Gastrocnemius medialis (tissue), 4 donors: ENCODE results near the gene WFIKKN1. TPM values are rescaled to one million over a fixed set of nuclear protein-coding genes. Genes with fewer than 3 reads are reported as not detected.

Experiments
- ATAC-seq, 2 donors: fragments of 150-250 bp; one replicate each; pipeline ENCODE4 v1.9.1; 2016
- DNase-seq, 2 donors: peaks; one replicate each; pipeline ENCODE4 v3.0.0-alpha.2; 2019
- H3K27ac ChIP-seq, 4 donors: fragments of 200-600 bp; sonication (generic); 1 replicate in 1 of 4; 2 replicates in 3 of 4; pipeline ENCODE4 v1.5.1; 2016 to 2018; ENCODE audit warnings: mild to moderate bottlenecking in 2 of 4, moderate library complexity in 1 of 4
- H3K27me3 ChIP-seq, 3 donors: fragments of 200-600 bp; sonication (generic) in 2 of 3; 1 replicate in 1 of 3; 2 replicates in 2 of 3; pipeline versions ENCODE4 v1.5.1 to v1.6.0; 2016 to 2019; ENCODE audit warnings: mild to moderate bottlenecking in 1 of 3, moderate library complexity in 1 of 3
- H3K36me3 ChIP-seq, 2 donors: fragments of 200-600 bp; sonication (generic) in 1 of 2; one replicate each; pipeline ENCODE4 v1.5.1; 2017 to 2018
- H3K4me1 ChIP-seq, 2 donors: fragments of 200-600 bp; sonication (generic) in 1 of 2; one replicate each; pipeline ENCODE4 v1.5.1; 2016 to 2017; ENCODE audit warnings: mild to moderate bottlenecking in 2 of 2
- H3K4me3 ChIP-seq, 4 donors: fragments of 200-600 bp; sonication (generic) in 3 of 4; 1 replicate in 1 of 4; 2 replicates in 3 of 4; pipeline ENCODE4 v1.5.1; 2016 to 2019; ENCODE audit warnings: mild to moderate bottlenecking in 2 of 4
- H3K9me3 ChIP-seq, 3 donors: fragments of 200-600 bp; sonication (generic) in 2 of 3; 1 replicate in 1 of 3; 2 replicates in 2 of 3; pipeline ENCODE4 v1.5.1; 2016 to 2019
- POLR2A ChIP-seq, 2 donors: fragments of 450-650 bp; IDR thresholded peaks; one replicate each; pipeline ENCODE4 v1.6.1; 2017; ENCODE audit warnings: antibody characterized with exemption in 2 of 2, mild to moderate bottlenecking in 2 of 2, moderate library complexity in 2 of 2
- in situ Hi-C, 4 donors: fragments of 200-750 bp; cut with MboI; loops; one replicate each; pipeline versions ENCODE4 v1.15.0 to v1.8.0; 2017; ENCODE audit warnings: low sequenced_read_pairs in 4 of 4
- intact Hi-C: fragments of 100-400 bp; cut with DNase I; formaldehyde crosslinking; loops from one replicate; pipeline ENCODE4 v1.15.1; 2023; ENCODE audit warnings: low total_unique reads
- total RNA-seq, 4 donors: library from RNA; depleted of rRNA; stranded (reverse); fragments of >200 nt; gene quantifications; one replicate each; pipeline versions ENCODE4 v1.1.0 to v1.2.3, GENCODE V29; 2016
- TF ChIP-seq, protein P1 (sequence below), 5 experiments: fragments of 450-650 bp in 3 of 5; fragments of 200-600 bp in 2 of 5; sonication (generic) in 2 of 5; IDR thresholded peaks in 4 of 5; conservative IDR thresholded peaks in 1 of 5; 1 replicate in 4 of 5; 2 replicates in 1 of 5; pipeline ENCODE4 v1.5.1; 2016 to 2019; ENCODE audit warnings: antibody characterized with exemption in 5 of 5, mild to moderate bottlenecking in 3 of 5, moderate library complexity in 3 of 5

Gene WFIKKN1
- total RNA-seq, 4 donors from 2014 or later: 0.12 to 3.2 (median 1.3) TPM

DNA sequence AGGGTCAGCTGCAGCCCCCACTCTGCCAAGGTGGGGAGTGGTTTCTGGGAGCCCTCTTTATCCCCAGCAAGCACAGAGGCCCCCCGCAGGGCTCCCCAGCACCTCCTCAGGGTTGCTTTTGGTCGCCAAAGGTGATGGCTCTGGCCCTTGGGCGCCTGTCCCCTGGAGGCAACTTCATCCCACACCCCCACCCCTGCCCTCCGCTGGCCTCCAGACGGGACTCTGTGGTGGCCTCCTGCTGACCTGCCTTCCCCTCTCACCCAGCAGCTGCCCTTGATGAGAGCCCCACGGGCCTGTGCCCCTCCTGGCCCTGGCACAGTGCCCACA, 29.3 kb downstream of the WFIKKN1 start:
- in situ Hi-C loops: no loop called here
- Histone ChIP-seq H3K4me3 (peak overlapping the region in 2 of 4 donors; percentile 30 to 41), H3K9me3 (no peaks in the 10 kb centered on the region), H3K4me1 (peaks cover 0 to 10% of the 10 kb centered on the region in 2 donors), H3K36me3 (no peaks in the 10 kb centered on the region), H3K27me3 (no peaks in the 10 kb centered on the region), H3K27ac (peak overlapping the region; percentile 45 to 77 (median 68))
- intact Hi-C loops: loop anchor here (1.0 kb wide), 3 partner anchors 11 to 81 kb away; partner anchors contain the start of genes RAB40C and WDR90
- TF ChIP-seq, protein P1, sequence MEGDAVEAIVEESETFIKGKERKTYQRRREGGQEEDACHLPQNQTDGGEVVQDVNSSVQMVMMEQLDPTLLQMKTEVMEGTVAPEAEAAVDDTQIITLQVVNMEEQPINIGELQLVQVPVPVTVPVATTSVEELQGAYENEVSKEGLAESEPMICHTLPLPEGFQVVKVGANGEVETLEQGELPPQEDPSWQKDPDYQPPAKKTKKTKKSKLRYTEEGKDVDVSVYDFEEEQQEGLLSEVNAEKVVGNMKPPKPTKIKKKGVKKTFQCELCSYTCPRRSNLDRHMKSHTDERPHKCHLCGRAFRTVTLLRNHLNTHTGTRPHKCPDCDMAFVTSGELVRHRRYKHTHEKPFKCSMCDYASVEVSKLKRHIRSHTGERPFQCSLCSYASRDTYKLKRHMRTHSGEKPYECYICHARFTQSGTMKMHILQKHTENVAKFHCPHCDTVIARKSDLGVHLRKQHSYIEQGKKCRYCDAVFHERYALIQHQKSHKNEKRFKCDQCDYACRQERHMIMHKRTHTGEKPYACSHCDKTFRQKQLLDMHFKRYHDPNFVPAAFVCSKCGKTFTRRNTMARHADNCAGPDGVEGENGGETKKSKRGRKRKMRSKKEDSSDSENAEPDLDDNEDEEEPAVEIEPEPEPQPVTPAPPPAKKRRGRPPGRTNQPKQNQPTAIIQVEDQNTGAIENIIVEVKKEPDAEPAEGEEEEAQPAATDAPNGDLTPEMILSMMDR (IDR thresholded peaks at IDR 0.05 in 4 of 5, conservative IDR thresholded peaks at IDR 0.05 in 1 of 5): no peak
- TF ChIP-seq POLR2A (IDR thresholded peaks at IDR 0.05): no peak
- DNase-seq (no peak), ATAC-seq (no peak)

DNA sequence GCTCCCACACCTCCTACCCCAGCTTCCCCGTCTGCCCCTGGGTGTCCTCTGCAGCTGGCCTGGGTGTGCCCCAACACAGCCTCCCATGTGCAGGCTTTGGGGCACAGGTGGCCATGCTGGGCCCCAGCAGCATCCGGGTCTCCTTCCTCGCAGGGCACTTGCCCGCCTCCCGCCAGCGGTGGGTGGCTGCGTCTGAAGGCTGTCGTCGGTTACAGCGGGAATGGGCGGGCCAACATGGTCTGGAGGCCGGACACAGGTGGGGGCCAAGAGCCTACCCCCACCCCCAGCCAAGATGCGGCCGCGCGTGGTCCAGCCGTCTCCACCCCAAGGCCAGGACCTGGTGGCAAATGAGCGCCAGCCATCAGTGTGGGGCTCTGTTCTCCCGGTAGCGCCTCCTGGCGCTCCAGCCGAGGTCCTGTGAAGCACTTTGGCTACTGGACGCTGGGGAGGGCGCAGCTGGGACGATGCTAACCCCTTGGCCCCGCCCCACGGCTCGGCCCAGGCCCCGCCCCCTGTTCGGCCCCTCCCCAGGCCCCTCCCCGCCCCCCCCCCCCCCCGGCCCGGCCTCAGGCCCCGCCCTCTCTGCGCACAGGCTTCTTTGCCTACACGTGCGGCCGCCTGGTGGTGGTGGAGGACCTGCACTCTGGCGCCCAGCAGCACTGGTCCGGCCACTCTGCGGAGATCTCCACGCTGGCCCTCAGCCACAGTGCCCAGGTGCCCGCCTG, 29.8 kb downstream of the WFIKKN1 start:
- intact Hi-C loops: loop anchor here (1.0 kb wide), 4 partner anchors 11 to 81 kb away; partner anchors contain the start of genes RAB40C and WDR90
- Histone ChIP-seq H3K27ac (peak overlapping the region; percentile 62 to 77 (median 74)), H3K4me1 (peaks cover 0 to 10% of the 10 kb centered on the region in 2 donors), H3K4me3 (peak overlapping the region; percentile 11 to 48 (median 36)), H3K27me3 (no peaks in the 10 kb centered on the region), H3K9me3 (no peaks in the 10 kb centered on the region), H3K36me3 (no peaks in the 10 kb centered on the region)
- DNase-seq (peak; percentile 66 to 87), ATAC-seq (peak; percentile 82 to 91)
- TF ChIP-seq, protein P1 (IDR thresholded peaks at IDR 0.05 in 4 of 5, conservative IDR thresholded peaks at IDR 0.05 in 1 of 5): peak; percentile 21 to 78 (median 74)
- peak in 1 of 2 donors; percentile 1 for TF ChIP-seq POLR2A (IDR thresholded peaks at IDR 0.05)
- in situ Hi-C loops: no loop called here

DNA sequence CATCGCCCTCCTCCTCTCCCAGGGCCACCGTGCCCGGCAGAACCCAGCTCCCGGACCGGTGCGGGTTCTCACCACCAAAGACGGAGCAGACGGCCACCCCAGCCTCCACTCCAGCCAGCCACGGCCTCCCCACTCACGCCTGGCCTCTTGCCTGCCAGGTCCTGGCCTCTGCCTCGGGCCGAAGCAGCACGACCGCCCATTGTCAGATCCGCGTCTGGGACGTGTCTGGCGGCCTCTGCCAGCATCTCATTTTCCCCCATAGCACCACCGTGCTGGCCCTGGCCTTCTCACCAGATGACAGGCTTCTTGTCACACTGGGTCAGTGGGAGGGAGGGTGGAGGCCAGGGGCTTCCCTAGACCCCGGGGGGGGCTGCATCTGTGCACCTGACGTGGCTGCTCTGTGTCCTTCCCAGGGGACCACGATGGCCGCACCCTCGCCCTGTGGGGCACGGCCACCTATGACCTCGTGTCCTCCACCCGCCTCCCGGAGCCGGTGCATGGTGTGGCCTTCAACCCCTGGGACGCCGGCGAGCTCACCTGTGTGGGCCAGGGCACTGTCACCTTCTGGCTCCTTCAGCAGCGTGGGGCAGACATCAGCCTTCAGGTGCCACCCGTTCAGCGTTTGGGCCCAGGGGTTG, 30.5 kb downstream of the WFIKKN1 start:
- Histone ChIP-seq H3K27me3 (no peaks in the 10 kb centered on the region), H3K27ac (peak overlapping the region; percentile 51 to 77 (median 67)), H3K36me3 (no peaks in the 10 kb centered on the region), H3K4me1 (peaks cover 0 to 10% of the 10 kb centered on the region in 2 donors), H3K9me3 (no peaks in the 10 kb centered on the region), H3K4me3 (peak overlapping the region in 2 of 4 donors; percentile 7 to 30)
- peak in 1 of 2 donors; percentile 39 for ATAC-seq
- intact Hi-C loops: loop anchor here (1.0 kb wide), 1 partner anchor 24 kb away; no protein-coding TSS in a partner anchor
- no peak for DNase-seq
- peak in 1 of 2 donors; percentile 1 for TF ChIP-seq POLR2A (IDR thresholded peaks at IDR 0.05)
- TF ChIP-seq, protein P1 (IDR thresholded peaks at IDR 0.05 in 4 of 5, conservative IDR thresholded peaks at IDR 0.05 in 1 of 5): peak in 1 of 5 experiments; percentile 28
- in situ Hi-C loops: no loop called here

DNA sequence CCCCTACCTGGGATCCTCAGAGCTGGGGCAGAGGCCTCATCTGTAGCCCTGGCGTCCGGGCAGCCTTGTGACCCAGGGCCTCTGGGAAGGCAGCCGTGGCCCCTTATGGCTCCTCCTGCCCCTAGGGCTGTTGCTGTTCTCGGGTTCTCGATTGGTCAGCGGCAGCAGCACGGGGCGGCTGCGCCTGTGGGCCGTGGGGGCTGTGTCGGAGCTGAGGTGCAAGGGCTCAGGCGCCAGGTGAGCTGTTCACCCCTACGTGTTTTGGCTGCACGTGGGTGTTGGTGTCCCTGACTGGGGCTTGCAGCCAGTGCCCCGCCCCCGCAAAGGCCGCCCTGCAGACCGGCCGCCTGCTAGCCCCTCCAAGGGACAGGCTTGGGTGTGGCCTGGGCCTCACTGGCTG, 31.3 kb downstream of the WFIKKN1 start:
- in situ Hi-C loops: no loop called here
- Histone ChIP-seq H3K4me3 (no peak overlapping the region), H3K27ac (no peak overlapping the region), H3K4me1 (peaks cover 0 to 10% of the 10 kb centered on the region in 2 donors), H3K9me3 (no peaks in the 10 kb centered on the region), H3K36me3 (no peaks in the 10 kb centered on the region), H3K27me3 (no peaks in the 10 kb centered on the region)
- DNase-seq (no peak), ATAC-seq (no peak)
- intact Hi-C loops: no loop called here
- no peak for TF ChIP-seq POLR2A (IDR thresholded peaks at IDR 0.05)
- TF ChIP-seq, protein P1 (IDR thresholded peaks at IDR 0.05 in 4 of 5, conservative IDR thresholded peaks at IDR 0.05 in 1 of 5): no peak
